Keratinocyte (primary cell): ENCODE measurements around the gene SMPD3.

Experiments
- CTCF ChIP-seq, 3 experiments: IDR thresholded peaks in 1 of 3; conservative IDR thresholded peaks in 1 of 3; optimal IDR thresholded peaks in 1 of 3; 2 replicates in 2 of 3; 3 replicates in 1 of 3; pipeline versions ENCODE3 to v1.5.1; 2011; ENCODE audit warnings: low read length in 3 of 3, mild to moderate bottlenecking in 3 of 3, moderate library complexity in 2 of 3, control low read depth in 1 of 3, inconsistent platforms in 1 of 3; ENCODE audit not compliant: insufficient read depth in 2 of 3; ENCODE audit errors: extremely low read depth in 1 of 3
- EZH2 ChIP-seq: IDR thresholded peaks from one replicate; pipeline ENCODE4 v1.6.1; 2012; ENCODE audit warnings: inconsistent platforms, mild to moderate bottlenecking, low read length, moderate library complexity

GRCh38 chr16:68396481-68396880, 51.8 kb downstream of the SMPD3 start:
- TF ChIP-seq CTCF (optimal IDR thresholded peaks at IDR 0.05 in 1 of 3, IDR thresholded peaks at IDR 0.05 in 1 of 3, conservative IDR thresholded peaks at IDR 0.05 in 1 of 3; ENCODE audit: extremely low read depth in 1 of 3, insufficient read depth in 2 of 3, low read length in 3 of 3) (peak; percentile 72 to 74 (median 73)), EZH2 (no peak)
